SH-SY5Y (cell line): ENCODE data around the gene RETSAT.

Source experiments
- GATA2 ChIP-seq: IDR thresholded peaks from 2 replicates; pipeline ENCODE4 v1.6.1; 2011; ENCODE audit warnings: mild to moderate bottlenecking, low read depth, low read length
- GATA3 ChIP-seq: IDR thresholded peaks from 2 replicates; pipeline ENCODE4 v1.6.1; 2011; ENCODE audit warnings: low read depth, mild to moderate bottlenecking, low read length, moderate library complexity

DNA sequence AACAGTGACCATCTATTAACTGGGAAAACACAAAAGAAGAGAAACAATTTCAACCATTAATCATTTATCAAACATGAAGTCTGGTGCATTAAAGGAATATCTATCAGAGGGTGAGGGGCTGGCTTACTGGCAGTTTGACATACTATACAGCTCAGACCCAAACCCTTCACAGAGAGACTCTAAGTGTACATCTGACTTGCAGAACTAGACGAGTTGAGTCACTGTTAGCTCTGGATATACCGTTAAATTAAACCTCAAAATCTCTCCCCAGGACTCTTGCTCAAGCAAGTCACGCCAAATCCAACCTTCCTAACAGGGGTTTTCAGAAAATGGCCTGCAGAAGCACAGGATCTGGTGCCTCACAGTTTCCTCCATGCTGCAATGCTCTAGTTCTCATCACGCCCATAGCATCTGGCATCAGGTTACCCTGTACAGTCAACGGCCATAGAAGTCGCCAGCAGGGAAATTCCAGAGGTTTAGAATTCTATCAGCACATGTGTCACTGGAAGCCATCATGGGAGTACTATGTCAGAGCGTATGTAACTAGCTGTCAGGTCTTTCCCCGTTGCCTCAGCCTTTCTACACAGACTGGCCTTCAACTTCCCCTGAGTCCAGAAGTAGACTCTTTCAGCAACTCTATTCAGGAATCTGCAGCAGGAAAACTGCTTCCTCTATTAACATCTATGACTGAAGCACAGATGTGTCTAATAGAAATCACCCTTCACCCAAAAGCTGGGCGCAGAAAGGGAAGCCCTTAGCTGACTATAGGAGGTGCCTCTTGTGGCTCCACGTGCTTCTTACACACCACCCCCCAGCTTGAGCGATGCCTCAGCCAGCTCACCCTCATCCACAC, 35.9 kb downstream of the RETSAT start:
- TF ChIP-seq GATA3, result no peak
- no peak for TF ChIP-seq GATA2
